ENCODE data around the gene CRY2. TPM values are rescaled to one million over a fixed set of nuclear protein-coding genes. Genes with fewer than 3 reads are reported as not detected.

The CRY2 gene
- total and polyA plus RNA-seq, 2 of the 8 experiments (the other 6 are each of a cell fraction or from before 2014, with no cell fraction given): 8.0 to 9.4 TPM

DNA sequence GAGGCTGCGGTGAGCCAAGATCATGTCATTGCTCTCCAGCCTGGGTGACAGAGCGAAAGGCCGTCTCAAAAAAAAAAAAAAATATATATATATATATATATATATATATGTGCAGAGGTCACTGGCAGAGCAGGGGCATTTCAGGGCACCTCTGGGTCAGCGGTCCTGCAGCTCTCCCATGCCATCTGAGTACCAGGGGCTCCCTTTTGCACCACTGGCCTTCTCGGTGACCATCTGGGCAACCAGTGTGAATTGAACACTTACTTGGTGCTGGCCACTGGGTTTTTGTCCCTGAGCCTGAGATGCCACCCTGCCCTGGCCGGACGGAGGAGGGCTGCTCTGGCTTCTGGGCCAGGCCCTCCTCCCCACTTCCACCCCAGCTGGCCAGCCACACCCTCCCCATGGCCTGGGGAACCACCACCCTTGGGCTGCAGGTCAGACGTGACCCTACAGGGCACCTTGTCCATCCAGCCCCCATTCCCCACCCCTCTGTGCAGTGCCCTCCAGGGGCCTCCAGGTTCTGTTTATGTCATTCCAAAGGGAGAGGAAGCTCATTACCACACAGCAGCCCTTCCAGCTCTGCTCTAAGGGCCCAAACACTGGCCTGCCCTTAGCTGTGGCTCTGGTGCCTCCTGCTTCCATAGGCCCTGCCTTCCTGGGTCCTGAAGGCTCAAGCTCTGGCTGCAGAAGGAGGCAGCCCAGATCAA lies 48.4 kb downstream of the CRY2 start:
- H3K9me3 ChIP-seq (ENCODE audit: insufficient read depth in 2 of 2, low read depth in 1 of 2, low read length in 1 of 2): no peaks in the 10 kb centered on the region
- DNase-seq (ENCODE audit: low read depth in 1 of 2, low spot score in 2 of 2) (no peak), FAIRE-seq (no peak)
- no peak overlapping the region for H3K27ac ChIP-seq (ENCODE audit: low read depth, low read length)
- no peak overlapping the region for H4K8ac ChIP-seq (ENCODE audit: extremely low read depth, insufficient read depth, low read length)
- WGBS, 2 experiments (ENCODE audit: extremely low coverage in 1 of 2, insufficient coverage in 1 of 2, insufficient read length in 1 of 2, insufficient replicate concordance in 2 of 2, low coverage in 1 of 2, low lambda C conversion rate in 2 of 2, missing lambda C conversion rate in 1 of 2): 88% methylated on average over 4 of the region's 8 CpGs; no CpG with 5 or more reads in 1 of the 2 experiments
- POLR2A ChIA-PET (ENCODE audit: partially characterized antibody): interaction anchor here (1.1 to 3.8 kb wide), 8 partner anchors 9 to 49 kb away, joined by 3 to 21 read pairs (median 4); partner anchors contain the start of genes CRY2, LARGE2 and PEX16
- peaks cover 6% of the 10 kb centered on the region for H3K23me2 ChIP-seq (ENCODE audit: low read depth, low read length)
- H2BK15ac ChIP-seq (ENCODE audit: low read length): peak overlapping the region; percentile 72; the same call in 1 of the 2 replicates
- peak overlapping the region; percentile 42 to 67; a peak in 2 of 4 replicates for H3K4me2 ChIP-seq (ENCODE audit: insufficient read depth in 1 of 2, low read depth in 2 of 2, low read length in 2 of 2)
- peaks cover 0 to 2% (median 1%) of the 10 kb centered on the region in 4 experiments; a peak in 1 of 7 replicates for H3K27me3 ChIP-seq (replicated peaks in 1 of 4; ENCODE audit: control insufficient read depth in 3 of 4, extremely low read depth in 1 of 4, insufficient read depth in 3 of 4, low read length in 3 of 4)
- H3K79me1 ChIP-seq (ENCODE audit: low read depth, low read length): peaks cover 1% of the 10 kb centered on the region
- no peak overlapping the region for H2AK5ac ChIP-seq (ENCODE audit: low read depth, low read length)
- no peak for TF ChIP-seq ZNF274 (IDR thresholded peaks at IDR 0.05; ENCODE audit: borderline replicate concordance, extremely low read depth, low read length)
- no peak for TF ChIP-seq YY1 (IDR thresholded peaks at IDR 0.05; ENCODE audit: low read depth, low read length)
- no peak for TF ChIP-seq RXRA (IDR thresholded peaks at IDR 0.05; ENCODE audit: insufficient read depth, low read depth, low read length)
- TF ChIP-seq CTBP2 (IDR thresholded peaks at IDR 0.05; ENCODE audit: borderline replicate concordance, insufficient read depth, insufficient read length, low read length): no peak
- peak overlapping the region; percentile 88 for H3K4ac ChIP-seq (replicated peaks; ENCODE audit: insufficient read length, low read depth, low read length)
- H2BK12ac ChIP-seq (ENCODE audit: low read depth, low read length): no peak overlapping the region
- H4K20me1 ChIP-seq (replicated peaks in 1 of 2; ENCODE audit: control insufficient read depth in 1 of 2, insufficient read depth in 2 of 2, low read length in 2 of 2): peaks cover 3 to 10% of the 10 kb centered on the region in 2 experiments
- H3K56ac ChIP-seq (replicated peaks; ENCODE audit: insufficient read length, low read depth, low read length): no peak overlapping the region
- no peak overlapping the region for H3K4me3 ChIP-seq (ENCODE audit: extremely low read depth in 1 of 4, insufficient read depth in 2 of 4, low read depth in 3 of 4, low read length in 4 of 4)
- no peaks in the 10 kb centered on the region; a peak in 1 of 4 replicates for H3K79me2 ChIP-seq (ENCODE audit: control insufficient read depth in 1 of 2, insufficient read depth in 2 of 2, low read length in 2 of 2)
- peak overlapping the region; percentile 23 for H4K5ac ChIP-seq (ENCODE audit: insufficient read length, low read depth, low read length)
- peak overlapping the region; percentile 35; the same call in 1 of the 2 replicates for H2BK5ac ChIP-seq (ENCODE audit: low read depth, low read length)
- no peak overlapping the region for H3K14ac ChIP-seq (ENCODE audit: insufficient read length)
- peak overlapping the region; percentile 67 for H4K91ac ChIP-seq (replicated peaks; ENCODE audit: insufficient read length, low read length)
- no peak overlapping the region for H3K9ac ChIP-seq (replicated peaks in 1 of 4; ENCODE audit: extremely low read depth in 1 of 4, low read depth in 3 of 4, low read length in 3 of 4)
- H2BK120ac ChIP-seq (replicated peaks; ENCODE audit: low read depth, low read length): no peak overlapping the region
- no peak overlapping the region for H2AFZ ChIP-seq (ENCODE audit: low read length)
- 0 out of 2 replicates have a peak overlapping the region, but pooled peaks have one; percentile 72 for H2BK20ac ChIP-seq (ENCODE audit: low read length)
- no peak overlapping the region for H3K23ac ChIP-seq (ENCODE audit: insufficient read length)
- H3K36me3 ChIP-seq (ENCODE audit: control insufficient read depth in 2 of 4, insufficient read depth in 4 of 4, low read length in 3 of 4): no peaks in the 10 kb centered on the region
- H3K4me1 ChIP-seq (replicated peaks in 1 of 4; ENCODE audit: control insufficient read depth in 3 of 4, insufficient read depth in 4 of 4, low read length in 3 of 4): peaks cover 0 to 25% (median 20%) of the 10 kb centered on the region in 4 experiments; a peak in 6 of 7 replicates
- no peak overlapping the region; the same call in 1 of the 2 replicates for H3K18ac ChIP-seq (ENCODE audit: extremely low read depth, low read length)
- CTCF ChIA-PET (ENCODE audit: partially characterized antibody): interaction anchor here (0.6 to 7.7 kb wide), 10 partner anchors 9 to 391 kb away, joined by 3 to 69 read pairs (median 3); no protein-coding TSS in a partner anchor

Data from H1 (cell line).